ENCODE measurements around the gene PHF20.
"Not testable (repeated sequence)": the region's sequence is repeated elsewhere in the genome, so short reads cannot be mapped to it uniquely, and the experiment has no call there.

PHF20 gene

GRCh38 chr20:35978041-35978513 is 206.3 kb downstream of the PHF20 start:
- DNase-seq (ENCODE audit: low read depth) = peak; percentile 70

GRCh38 chr20:35979544-35979943 is 207.7 kb downstream of the PHF20 start:
- no peak for DNase-seq (ENCODE audit: low read depth)

- DNase-seq (ENCODE audit: low read depth) = no peak
Observed at GRCh38 chr20:35981969-35982368, 210.2 kb downstream of the PHF20 start.

- DNase-seq (ENCODE audit: low read depth) = no peak
Observed at GRCh38 chr20:35984382-35984781, 212.6 kb downstream of the PHF20 start.

GRCh38 chr20:35985806-35986205 is 214.0 kb downstream of the PHF20 start:
- no peak for DNase-seq (ENCODE audit: low read depth)

- DNase-seq (ENCODE audit: low read depth) = peak; percentile 67
Observed at GRCh38 chr20:35988910-35989463, 217.2 kb downstream of the PHF20 start.

GRCh38 chr20:35991142-35991771 is 219.4 kb downstream of the PHF20 start:
- DNase-seq (ENCODE audit: low read depth) = peak; percentile 31

- peak; percentile 47 for DNase-seq (ENCODE audit: low read depth)
Observed at GRCh38 chr20:35992713-35993335, 221.0 kb downstream of the PHF20 start.

GRCh38 chr20:35994994-35995453 is 223.2 kb downstream of the PHF20 start:
- DNase-seq (ENCODE audit: low read depth) = peak; percentile 76

GRCh38 chr20:35996492-35996891 is 224.7 kb downstream of the PHF20 start:
- not testable (repeated sequence) for DNase-seq (ENCODE audit: low read depth)

Data from amniotic epithelial cell (primary cell).